HG02973 (cell line): ENCODE measurements around the gene TTK.
"Not testable (repeated sequence)": the region's sequence is repeated elsewhere in the genome, so short reads cannot be mapped to it uniquely, and the experiment has no call there.

Source experiments
- ATAC-seq: cut with Tn5 transposase; IDR thresholded peaks from one replicate; pipeline ENCODE4 v1.9.1; 2021; ENCODE audit warnings: moderate library complexity; ENCODE audit not compliant: unreplicated experiment

TTK gene

DNA sequence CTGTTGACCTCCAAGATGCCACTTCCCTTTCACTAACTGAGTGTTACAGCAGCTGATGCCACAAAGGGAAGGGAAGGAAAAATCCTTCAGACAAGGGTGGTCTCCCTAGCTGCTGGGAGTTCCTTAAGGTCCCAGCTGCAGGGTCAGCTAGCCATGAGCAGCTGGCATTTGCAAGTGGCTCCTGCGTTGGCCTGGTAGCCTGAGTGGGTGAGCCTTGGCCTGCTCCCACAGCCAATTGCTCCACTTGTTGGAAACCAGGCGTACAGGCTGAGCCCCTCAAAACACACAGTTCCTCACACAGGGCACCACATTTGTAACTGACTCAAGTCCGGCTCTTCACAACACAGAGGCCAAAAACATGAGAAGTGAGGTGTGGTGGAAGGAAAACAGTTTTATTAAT lies 16.7 kb downstream of the TTK start:
- no peak for ATAC-seq

DNA sequence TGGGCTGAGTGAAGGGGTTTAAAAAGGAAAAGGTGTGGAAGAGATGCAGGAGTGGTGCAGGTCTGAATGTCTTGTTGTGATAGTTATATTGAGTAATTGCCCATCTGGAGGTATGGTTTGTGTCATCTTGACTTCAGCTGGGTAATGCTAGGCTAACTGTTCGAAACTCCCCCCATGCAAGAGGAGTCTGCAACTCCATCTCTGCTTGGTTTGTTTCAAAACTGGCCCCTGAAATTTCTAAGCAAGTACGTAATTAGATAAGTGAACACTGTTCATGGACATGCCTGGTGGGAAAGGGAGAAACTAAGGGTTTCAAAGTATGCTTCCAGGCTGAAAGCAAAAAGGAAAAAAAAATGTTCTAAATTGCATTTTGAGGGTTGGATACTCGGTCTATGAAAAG lies 17.1 kb downstream of the TTK start:
- ATAC-seq, result no peak

DNA sequence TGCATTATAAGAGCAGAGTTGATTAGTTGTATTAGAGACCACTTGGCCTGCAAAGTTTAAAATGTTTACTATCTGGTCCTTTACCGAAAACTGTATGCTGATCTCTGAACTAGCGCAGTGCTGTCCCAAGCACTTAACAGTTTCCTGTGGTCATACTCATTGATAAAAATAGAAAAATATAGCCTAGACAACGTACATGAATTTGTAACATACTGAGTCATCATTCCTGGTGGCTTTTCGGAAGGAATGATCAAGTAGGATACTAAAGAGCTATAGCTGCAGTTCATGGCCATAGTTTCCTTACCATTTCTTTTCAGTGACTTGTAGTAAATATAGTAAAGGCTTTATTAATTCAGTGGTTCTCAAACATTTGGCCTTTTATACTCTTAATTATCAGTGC lies 18.4 kb downstream of the TTK start:
- ATAC-seq, result no peak

DNA sequence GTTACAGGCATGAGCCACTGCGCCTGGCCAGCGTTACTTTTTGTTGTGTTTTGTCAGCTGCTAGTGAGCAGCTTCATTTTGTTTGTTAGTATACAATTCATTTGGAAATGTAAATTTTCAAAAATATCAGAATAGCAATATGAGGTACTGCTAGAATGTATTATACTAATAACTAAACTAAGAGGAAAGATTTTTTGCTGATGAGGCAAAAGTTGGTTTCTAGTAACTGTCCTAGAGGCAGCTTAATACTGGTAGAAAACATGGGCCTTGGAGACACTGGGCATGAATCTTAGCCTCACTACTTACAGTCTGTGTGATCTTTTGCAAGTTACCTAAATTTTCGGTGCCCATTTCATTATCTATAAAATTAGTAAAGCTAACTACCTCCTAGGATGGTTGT lies 24.1 kb downstream of the TTK start:
- no peak for ATAC-seq

DNA sequence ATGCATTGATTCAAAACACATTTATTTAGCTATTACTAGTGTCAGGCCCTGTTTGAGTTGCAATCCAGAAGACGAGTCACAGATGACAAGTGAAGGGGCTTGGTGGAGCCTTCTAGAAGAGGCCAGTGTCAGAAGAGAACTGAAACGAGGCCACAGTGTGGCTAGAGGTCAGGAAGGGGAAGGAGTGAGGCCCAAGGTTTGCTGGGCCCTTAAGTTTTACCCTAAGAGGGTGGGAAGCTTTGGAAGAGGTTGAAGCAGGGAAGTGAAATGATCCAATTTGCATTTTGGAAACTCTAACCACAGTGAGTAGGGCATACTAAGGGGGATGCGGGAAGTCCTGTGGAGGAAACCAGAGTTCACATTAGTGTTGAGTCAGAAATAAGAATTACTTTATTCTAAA lies 25.0 kb downstream of the TTK start:
- ATAC-seq, result no peak

DNA sequence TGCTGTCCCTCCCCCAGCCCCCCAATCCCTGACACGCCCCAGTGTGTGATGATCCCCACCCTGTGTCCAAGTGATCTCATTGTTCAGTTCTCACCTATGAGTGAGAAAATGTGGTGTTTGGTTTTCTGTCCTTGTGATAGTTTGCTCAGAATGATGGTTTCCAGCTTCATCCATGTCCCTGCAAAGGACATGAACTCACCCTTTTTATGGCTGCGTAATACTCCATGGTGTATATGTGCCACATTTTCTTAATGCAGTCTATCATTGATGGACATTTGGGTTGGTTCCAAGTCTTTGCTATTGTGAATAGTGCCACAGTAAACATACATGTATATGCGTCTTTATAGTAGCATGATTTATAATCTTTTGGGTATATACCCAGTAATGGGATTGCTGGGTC lies 43.8 kb downstream of the TTK start:
- not testable (repeated sequence) for ATAC-seq

DNA sequence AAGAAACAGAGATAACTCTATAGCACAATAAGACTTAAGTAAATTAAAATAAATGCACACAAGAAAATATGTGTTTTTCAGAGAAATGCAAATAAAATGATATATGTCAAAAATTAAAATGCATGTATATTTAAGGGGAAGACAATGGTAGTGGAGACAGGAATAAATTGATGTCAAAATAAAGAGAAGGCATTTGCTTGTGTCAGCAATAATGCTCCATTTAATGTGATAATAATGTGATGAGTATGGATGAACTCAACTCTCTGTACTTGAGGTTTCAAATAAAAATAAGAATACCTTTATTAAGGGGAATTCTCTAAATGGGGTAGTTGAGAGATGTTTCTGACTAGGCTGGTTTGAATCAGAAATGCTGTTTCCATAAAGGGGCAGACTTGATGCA lies 56.3 kb downstream of the TTK start:
- ATAC-seq, result no peak

DNA sequence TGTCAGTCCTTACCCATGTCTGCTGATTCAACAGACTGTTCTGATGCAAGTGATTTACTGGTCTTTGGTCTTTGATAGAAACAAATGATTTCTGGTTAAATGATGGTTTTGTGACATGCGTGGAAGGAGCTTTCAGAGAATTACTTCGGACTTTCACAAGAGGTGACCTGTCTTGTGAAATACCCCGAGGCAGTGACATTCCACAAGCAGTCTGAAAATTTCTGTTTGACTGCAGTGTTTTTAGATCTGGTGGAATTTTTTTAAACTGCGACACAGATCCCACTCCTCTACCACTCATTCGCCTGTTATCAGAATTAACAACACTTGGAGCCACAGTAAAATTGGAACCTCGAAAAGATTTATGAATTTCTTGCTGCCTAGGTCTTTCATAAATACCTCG lies 63.7 kb downstream of the TTK start:
- ATAC-seq, result not testable (repeated sequence)

DNA sequence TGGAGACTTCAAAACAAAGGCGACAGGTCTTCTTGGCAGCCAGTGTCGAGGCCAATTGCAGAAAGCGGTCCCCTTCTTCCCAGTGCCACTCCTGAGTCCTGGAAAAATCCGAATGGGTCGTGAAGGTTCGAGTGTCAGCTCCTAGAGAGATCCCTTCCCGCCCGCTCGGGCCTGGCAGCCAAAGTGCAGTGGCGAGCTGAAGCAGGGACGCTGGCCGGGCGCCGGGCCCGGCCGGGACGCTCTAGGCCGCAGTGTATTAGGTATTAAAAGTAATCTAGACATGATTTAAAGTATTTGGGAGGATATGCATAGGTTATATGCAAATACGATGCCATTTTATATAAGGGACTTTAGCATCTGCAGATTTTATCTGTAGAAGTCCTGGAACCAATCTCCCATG lies 66.0 kb downstream of the TTK start:
- ATAC-seq, result not testable (repeated sequence)

DNA sequence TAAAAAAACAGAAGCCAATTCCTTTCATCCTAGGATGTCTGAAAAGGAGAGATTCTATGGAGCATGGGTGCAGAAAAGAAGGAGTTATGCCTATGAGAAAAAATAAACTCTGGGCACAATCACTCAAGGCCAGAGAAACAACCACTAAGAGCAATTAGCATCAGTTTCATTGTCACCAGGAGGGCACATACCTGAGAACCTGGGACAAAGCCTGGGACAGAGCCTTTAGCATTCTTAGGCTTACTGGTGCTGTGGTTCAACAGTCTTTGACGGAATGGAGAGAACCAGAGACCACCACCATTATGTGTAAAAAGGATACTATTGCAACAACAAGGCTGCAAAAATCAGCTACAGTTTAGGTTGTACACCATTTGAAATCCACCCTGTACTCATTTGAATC lies 72.6 kb downstream of the TTK start:
- no peak for ATAC-seq

DNA sequence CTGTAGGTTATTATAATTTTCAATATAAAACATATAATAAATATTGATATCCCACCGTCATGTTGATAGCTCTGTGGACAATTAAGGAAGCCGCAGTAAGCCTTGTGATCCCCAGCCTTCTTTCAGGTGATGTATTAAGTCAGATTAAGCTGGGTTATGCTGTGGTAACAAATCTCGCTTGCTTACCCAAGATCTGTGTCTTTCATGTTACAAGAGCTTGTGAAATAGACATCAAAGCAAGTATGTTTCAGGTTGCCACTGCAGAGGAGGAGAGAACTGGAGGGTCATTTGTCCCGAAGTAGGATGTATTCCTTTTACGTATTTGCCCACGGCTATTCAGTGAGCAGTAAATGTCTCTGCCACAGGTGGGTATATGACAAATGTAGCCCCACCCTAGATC lies 84.2 kb downstream of the TTK start:
- ATAC-seq, result no peak

DNA sequence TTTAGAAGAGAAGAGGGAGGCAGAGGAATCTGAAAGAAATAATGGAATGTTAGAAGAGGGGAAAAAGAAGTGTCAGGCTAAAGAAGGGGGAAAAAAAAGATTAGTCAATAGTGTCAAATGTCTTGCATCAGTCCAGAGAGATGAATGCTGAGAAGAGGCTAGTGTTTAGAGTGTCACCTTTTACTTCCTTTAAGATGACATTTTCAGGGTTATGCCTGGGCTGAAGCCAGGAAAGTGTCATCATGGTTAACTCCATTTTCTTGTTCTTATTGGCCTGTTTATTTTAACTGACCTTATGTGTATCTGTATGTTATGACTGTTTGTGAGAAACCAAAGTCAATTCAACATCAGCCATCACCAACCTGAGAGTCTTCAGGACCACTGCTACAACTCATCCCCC lies 87.1 kb downstream of the TTK start:
- no peak for ATAC-seq
